ENCODE results near the gene PDLIM3. TPM values are rescaled to one million over a fixed set of nuclear protein-coding genes. Genes with fewer than 3 reads are reported as not detected.
A peak's percentile ranks its signal among the peaks of the same experiment; 100 is the strongest.
"Not testable (repeated sequence)": the region's sequence is repeated elsewhere in the genome, so short reads cannot be mapped to it uniquely, and the experiment has no call there.

Gene PDLIM3, protein sequence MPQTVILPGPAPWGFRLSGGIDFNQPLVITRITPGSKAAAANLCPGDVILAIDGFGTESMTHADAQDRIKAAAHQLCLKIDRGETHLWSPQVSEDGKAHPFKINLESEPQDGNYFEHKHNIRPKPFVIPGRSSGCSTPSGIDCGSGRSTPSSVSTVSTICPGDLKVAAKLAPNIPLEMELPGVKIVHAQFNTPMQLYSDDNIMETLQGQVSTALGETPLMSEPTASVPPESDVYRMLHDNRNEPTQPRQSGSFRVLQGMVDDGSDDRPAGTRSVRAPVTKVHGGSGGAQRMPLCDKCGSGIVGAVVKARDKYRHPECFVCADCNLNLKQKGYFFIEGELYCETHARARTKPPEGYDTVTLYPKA
- 1,325 TPM for total RNA-seq

DNA sequence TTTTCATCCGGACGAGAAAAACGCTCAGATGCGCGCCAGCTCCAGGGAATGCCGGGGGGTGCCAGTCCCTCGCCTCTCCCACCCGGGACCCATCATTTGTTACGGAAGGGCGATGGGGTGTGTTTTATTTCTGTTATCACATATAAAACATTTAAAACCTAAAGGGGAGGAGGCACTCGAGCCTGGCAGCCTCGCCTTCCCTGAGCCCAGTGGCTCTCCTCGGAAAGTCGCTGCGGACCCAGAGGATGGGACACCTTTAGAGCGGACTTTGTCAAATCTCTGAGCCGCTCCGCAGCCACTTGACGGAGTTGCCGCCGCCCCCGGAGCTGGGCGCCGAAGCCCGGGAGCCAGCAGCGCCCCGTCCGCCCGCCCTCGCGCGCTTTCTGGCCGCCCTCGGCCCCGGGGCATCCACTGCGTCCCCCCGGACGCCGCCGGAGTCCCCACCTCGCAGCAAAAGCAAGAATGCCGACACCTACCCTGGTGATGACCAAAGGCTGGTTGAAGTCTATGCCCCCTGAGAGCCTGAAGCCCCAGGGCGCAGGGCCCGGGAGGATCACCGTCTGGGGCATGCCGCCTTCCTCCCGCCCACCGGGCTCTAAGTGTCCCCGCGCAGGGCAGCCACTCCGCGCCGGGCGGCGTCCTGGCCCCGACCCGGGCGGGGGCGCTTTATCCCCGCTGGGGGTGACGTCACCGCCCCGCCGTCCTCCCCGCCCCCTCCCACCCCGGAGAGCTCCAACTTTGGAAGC is at the start of gene PDLIM3:
TSS of gene PDLIM3 (minus strand) at position 642 of the 746 bp plus-strand sequence. CDS start at position 569, 73 bp downstream.
- DNase-seq, result peak; percentile 90

DNA sequence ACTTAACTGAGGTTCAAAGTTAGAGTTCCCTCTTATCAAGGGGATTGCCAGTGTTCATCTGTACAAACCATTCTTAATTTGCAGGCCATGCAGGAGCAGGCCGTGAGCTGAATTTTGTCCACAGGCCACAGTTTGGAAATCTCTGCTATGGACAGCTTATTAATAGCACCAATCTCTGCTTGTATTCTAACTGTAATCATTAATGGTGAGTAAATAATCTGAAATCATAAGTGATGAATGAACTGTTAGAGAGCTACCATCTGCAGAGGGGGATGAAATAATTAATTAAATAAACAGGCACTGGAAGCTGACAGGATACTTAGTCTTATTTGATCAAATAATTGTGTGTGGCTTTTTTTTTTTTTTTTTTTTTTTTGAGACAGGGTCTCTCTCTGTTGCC is 48.5 kb upstream of the PDLIM3 start:
- no peak for DNase-seq

DNA sequence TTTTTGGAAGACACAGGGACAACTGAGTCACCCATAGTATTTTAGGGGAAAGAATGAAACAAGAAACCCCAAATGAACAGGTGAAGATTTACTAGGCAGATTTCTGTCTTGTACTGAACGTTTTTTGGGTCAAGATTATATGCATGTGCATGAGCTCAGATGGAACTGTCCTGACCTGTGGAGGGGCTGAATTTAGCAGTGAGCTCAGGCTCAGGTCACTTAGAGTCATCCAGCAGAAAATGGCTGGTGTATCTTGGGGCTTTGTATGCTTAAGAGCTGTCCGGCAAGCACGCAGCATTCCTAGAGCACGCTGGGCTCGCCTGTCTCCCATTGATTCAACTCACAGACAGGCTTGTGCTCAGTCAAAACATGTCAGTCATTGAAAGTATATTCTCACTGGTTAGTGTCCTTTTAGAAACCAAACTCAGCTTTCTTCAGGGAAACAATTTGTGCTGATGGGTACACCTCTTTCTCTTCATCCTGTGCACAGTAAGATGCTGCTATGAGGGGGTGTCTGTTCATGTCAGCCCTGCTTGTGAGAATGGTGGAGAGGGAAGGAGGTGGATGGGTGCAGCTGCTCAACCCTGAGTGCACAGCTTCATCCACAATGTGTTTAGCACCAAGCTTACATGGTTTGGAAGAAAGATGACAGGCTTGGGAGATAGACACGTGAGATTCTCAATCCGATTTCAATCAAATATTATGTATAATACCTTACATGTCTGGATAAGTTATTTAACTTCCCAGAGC is 47.5 kb upstream of the PDLIM3 start:
- peak; percentile 51 for DNase-seq

DNA sequence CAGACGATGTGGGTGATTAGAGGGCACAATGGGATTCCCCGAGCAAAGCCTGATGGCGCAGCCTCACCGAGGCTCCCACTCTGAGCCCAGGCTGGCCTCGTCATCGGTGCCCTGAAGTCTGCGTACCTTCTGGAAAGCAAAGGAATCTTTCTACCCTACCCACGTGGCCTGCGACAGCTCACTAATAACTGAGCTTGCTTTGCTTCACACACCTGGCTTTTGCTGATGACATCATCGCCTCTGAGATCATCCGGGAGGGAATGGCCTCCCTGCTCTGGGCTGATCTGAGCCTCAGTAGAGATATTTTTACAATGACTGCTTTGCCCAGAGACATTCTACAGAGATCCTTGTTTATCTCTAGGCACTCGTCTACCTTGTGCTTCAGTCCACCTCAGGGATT is 45.4 kb upstream of the PDLIM3 start:
- DNase-seq, result no peak

DNA sequence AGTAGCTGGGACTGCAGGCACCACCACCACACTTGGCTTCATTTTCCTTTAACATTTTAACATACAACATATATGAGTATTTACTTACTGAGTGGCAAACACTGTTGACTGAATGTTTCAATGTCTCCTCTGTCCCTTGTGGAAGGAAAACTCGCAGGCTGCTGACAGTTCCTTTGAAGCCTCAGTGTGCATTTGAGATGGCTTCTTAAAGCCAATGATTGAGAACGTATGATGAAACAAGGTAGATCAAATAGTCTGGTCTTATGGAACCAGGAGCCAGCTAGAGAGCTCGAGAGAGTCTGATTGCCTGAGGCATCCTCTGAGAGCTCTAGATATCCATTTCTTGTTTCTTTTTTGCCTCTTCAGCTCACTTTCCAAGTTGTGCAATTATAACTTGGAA is 43.0 kb upstream of the PDLIM3 start:
- no peak for DNase-seq

DNA sequence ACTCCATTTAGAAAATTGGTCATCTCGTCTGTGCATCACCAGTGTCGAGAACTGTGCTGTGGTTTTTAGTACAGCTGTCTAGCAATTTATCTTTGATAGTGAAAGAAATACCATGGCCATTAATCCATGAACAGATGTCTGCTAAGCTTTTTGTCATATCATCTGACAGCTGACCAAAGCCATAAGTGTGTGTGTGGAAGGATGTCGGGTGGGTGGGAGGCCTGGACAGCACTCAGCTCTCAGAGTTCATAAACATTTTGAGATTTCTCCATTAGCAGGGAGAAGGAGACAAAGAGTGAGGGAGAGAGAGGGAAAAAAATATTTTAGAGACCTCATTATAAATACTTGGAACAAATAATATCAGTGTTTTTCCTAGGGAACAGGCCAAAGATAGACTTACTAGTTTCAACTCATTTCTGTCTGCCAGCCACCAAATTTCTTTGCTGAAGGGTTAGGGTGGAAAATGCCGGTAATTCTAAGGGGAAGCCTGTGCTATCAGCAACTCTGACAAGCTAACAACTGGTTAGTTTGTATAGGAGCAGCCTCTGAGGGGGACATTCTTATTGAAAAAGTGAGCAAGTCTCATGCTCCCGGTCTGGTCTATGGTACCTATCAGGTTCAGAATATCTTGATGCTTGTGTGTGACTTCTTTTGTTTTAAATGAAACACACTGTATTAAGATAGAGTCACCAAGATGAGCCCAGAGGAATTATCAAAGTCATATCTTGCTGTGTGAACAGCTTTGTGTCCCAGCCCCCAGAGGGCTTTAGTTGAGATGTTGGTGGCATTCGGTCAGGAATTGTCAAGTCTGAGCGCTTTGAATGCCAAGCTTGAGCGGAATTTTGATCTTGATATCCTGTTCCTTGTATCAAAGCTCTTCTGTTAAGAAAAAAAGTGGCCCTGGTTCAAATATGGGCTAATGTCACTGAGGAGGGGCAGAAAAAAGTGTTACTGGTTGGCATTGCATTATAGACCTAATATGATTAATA is 41.9 kb upstream of the PDLIM3 start:
- DNase-seq, result peak; percentile 76

DNA sequence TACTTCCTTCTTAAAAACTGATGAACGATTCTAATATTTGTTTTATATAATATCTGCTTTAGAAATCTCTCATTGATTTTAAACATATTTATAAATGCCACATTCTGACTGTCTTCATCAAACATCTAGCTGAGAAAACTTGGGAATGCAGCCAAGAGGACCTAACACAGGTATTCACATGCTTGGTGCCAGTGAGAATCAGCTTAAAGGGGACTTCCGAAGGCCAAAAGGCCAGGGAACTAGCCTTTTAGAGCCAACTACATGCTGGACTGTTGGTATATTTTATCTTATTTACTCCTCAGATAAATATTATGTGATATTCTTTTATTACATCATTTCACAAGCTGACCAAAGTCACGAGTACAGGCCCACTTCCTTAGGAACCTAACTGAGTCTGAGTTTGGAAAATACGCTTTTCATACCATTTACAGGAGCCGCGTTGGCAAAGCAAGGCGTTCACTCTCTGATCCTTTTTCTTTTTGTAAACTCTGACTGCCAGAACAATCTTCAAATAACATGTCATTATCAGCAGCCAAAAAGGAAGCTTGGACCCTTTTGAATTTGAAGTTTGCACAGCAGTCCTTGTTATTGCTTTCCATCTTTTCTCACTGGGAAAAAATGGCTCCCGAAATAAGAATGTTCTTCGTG is 41.1 kb upstream of the PDLIM3 start:
- no peak for DNase-seq

DNA sequence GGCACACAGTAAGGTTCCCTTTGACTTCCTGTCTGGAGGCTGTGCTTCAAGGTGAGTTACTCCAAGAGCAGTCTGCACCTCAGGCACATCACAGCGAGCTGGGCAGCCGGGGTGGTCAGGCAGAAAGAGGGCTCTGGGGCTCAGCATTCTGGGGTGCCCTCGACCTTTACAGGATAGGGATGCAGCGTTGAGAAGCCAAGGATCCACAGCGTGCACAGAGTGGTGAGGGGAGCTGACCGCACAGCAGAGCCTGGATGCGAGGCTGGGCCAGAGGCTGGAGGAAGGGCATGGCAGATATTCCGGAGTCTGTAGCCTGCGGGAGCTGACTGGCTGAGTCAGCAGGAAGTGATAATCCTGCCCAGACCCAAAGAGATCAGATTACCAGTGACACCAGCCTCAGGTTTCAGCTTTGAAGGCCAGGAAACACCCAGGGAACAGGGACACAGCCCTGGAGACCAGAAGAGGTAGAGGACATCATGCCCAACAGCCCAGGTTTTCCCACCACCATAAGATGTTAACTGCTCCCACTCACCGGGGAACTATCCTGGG is 38.4 kb upstream of the PDLIM3 start:
- DNase-seq, result peak; percentile 81

DNA sequence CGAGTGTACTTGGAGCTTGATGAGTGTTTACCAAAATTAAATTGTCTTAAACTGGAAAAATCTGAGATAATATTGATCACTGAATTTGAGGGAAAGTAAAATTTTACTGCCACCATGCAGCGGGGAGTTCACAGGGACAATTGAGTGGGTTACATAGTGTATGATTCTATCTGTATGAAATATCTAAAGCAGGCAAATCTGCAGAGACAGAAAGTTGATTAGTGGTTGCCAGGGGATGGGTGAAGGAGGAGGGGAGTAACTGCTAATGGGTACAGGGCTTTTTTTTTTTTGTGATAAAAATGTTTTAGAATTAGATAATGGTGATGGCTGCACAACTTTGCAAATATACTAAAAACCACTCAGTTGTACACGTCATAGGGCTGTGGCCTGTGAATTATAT is 35.4 kb upstream of the PDLIM3 start:
- DNase-seq, result no peak

DNA sequence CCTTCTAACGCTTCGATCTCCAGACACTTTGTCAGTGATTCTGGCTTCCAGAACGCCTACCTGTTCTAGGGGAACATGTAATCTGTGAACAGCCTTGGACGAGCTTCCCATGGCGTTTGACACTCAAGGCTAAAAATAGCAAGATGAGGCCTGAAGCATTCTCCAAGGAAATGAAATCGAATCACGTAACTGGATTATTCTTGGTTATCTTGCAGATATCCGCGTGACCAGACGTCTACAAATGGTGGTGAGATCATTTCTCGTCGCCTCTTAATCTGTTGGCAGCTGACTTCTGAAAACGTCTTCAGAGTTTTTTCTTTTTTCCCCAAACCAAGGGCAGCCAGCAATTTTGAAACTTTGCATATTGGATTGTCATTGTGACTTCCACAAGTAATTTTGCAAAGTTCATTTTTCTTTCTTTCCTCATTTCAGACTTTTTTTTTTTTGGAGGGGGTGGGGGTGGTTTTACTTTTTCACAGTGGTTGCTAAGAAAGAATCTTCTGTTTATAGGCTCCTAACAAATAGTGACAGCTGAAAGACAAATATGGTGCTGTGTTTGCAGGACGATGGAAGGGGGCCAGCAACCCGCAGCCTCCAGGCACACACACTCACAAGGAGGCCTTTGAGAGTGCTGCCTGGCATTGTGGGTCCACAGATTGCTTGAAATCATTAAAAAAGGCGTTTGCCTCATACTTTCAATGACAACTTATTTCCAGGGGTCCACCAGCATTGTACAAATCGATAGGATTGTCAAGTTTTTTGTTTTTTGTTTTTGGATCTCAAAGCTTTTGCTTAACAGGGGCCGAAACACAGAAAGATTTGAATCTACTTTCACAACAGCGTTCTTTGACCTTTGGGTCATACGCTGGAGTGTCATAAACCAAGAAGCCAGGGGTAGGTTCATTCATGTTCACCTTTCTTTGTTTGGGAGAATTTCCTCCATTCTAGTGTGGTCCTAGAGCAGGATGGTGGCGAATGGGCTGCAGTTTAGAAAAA is 32.4 kb upstream of the PDLIM3 start:
- peak; percentile 95 for DNase-seq

DNA sequence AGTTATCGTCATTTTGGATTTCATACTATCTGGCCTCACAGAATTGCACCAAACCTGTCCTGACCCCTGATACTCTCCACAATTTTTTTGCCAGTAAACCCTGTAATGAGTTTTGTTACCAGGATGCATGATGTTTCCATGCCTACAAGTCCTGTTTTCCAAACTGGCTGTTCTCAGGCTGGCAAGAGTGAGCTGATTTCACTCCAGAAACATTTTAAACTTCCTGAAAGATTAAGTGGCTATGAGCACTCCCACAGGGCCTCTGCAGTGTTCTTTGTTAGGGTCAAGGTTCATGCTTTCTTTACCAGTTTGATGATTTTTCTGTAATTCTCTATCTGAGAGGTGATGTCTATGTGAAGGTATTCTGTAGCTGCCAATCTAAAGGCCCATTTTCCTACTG is 31.7 kb upstream of the PDLIM3 start:
- peak; percentile 92 for DNase-seq

DNA sequence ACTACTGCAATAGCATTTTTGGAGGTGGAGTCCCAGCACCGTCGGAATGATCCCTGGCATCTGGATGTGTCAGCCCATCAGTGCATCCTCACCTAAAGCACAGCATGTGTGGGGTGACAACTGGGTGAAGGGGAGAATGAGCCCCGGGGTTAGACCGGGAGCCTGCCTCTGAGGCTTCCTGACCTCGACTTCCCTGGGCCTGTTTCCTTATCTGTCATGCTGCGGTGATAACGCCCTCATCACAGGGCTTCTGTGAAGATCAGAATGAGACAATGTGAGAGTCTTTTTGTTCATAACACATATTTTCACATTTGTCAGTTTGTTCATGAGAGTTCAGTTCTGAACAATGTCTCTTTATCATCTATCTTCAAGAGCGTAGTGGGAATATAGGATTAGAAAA is 31.1 kb upstream of the PDLIM3 start:
- DNase-seq, result no peak

DNA sequence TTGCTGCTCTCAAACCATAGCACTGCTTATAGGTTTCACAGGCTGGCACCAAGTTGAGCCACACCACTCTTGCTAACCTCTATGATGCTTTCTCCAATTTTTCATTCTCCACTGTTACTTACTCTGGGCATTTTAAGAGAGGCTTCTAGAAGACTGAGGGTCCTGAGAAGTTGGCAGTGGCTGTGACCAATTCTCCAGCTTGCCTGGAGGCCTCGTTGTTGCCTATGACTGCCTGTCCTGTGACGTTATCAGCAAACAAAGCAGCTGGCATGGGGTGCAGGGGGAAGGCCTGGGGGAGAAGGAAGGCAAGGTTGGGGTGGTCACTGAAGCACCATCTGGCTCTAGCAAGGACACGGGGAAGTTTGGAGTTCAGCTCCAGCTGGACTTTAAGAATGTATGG is 30.4 kb upstream of the PDLIM3 start:
- no peak for DNase-seq

DNA sequence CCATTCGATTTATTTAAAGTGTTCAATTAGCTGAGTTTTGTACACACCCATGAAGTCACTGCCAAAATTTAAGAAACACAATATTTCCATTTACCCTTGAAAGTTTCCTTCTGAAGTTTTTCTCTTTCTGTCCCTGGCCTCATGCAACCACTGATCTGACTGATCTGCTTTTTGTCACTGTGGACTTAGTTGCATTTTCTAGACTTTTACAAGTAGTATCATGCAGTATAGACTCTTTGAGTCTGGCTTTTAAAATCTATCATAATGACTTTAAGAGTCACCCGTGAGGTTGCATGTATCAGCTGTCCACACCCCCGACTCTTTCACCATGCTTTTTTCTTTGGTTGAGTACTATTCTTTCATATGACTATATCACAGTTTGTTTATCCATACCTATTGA is 29.0 kb upstream of the PDLIM3 start:
- DNase-seq, result no peak

DNA sequence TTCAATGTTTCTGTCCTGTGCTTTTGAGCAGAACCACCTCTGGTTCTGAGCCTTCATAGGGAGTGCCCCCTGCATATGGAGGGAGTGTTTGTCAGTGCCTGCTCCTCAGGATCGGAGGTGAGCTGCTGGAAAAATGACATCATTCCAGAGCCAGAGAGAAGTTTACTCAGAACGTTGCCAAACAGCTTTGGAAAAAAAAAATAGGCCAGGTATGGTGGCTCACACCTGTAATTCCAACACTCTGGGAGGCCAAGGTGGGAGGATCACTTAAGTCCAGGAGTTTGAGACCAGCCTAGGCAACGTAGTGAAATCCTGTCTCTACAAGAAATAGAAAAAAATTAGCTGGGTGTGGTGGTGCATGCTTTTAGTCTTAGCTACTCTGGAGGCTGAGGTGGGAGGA is 27.2 kb upstream of the PDLIM3 start:
- DNase-seq, result no peak

DNA sequence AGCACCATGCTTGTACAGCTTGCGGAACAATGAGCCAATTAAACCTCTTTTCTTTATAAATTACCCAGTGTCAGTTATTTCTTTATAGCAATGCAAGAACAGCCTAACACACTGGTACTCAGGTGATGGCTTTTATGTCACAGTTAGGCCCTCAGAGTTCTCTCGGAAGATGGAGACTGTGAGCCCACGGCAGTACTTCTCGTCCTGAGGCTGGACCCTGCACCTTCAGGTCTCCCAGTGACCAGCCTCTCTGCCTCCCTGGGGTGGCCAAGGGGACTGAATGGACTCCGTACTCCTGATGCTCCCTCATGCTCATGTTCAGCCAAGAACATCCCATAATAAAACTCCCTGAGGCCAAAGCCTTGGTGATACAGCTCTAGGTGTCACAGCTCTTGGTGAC is 25.0 kb upstream of the PDLIM3 start:
- no peak for DNase-seq

DNA sequence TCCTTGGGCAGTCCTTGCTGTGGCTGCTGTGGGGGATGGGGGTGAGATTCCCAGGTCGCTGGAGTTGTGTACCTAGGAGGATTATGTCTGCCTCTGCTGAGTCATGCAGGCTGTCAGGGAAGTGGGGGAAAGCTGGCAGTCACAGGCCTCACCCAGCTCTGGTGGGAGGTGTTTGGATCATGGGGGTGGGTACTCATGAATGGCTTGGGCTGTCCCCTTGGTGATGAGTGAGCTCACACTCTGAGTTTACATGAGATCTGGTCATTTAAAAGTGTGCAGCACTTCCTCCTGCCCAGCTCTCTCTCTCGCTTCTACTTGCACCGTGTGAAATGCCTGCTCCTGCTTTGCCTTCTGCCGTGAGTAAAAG is 24.6 kb upstream of the PDLIM3 start:
- DNase-seq, result no peak

DNA sequence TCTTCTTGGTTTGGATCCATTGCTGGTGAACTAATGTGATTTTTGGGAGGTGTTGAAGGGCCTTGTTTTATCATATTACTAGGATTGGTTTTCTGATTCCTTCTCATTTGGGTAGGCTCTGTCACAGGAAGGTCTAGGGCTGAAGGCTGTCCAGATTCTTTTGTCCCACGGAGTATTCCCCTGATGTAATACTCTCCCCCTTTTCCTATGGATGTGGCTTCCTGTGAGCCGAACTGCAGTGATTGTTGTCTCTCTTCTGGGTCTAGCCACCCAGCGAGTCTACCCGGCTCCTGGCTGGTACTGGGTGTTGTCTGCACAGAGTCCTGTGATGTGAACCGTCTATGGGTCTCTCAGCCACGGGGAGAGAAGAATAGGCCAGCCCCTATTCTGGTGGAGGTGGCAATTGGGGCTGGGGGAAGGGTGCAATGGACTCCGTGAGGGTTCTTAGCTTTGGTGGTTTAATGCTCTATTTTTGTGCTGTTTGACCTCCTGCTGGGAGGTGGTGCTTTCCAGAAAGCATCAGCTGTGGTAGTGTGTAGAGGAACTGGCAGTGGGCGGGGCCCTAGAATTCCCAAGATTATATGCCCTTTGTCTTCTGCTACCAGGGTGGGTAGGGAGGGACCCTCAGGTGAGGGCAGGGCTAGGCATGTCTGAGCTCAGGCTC is 24.1 kb upstream of the PDLIM3 start:
- not testable (repeated sequence) for DNase-seq
